Skeletal muscle tissue (tissue), 4 donors: ENCODE measurements around the gene MEN1. TPM values are rescaled to one million over a fixed set of nuclear protein-coding genes. Genes with fewer than 3 reads are reported as not detected.
"Not testable (repeated sequence)": the region's sequence is repeated elsewhere in the genome, so short reads cannot be mapped to it uniquely, and the experiment has no call there.

Experiments used
- H3K27ac ChIP-seq: one replicate; pipeline ENCODE4 v1.7.0; 2013; ENCODE audit warnings: mild to moderate bottlenecking, low read depth, low read length, inconsistent platforms
- H3K27me3 ChIP-seq, 3 donors: one replicate each; pipeline ENCODE4 v1.7.0; 2013; ENCODE audit warnings: low read length in 3 of 3; ENCODE audit not compliant: control insufficient read depth in 3 of 3, insufficient read depth in 3 of 3
- H3K36me3 ChIP-seq, 3 donors: one replicate each; pipeline ENCODE4 v1.7.0; 2013; ENCODE audit warnings: low read length in 3 of 3; ENCODE audit not compliant: control insufficient read depth in 3 of 3, insufficient read depth in 3 of 3
- H3K4me1 ChIP-seq, 3 donors: one replicate each; pipeline ENCODE4 v1.7.0; 2013; ENCODE audit warnings: low read length in 3 of 3, mild to moderate bottlenecking in 3 of 3; ENCODE audit not compliant: control insufficient read depth in 3 of 3, insufficient read depth in 3 of 3
- H3K4me3 ChIP-seq, 3 donors: one replicate each; pipeline ENCODE4 v1.7.0; 2013; ENCODE audit warnings: low read length in 3 of 3
- H3K9ac ChIP-seq, 3 donors: one replicate each; pipeline ENCODE4 v1.7.0; 2013; ENCODE audit warnings: low read length in 3 of 3, mild to moderate bottlenecking in 3 of 3, moderate library complexity in 2 of 3, low read depth in 1 of 3
- H3K9me3 ChIP-seq, 3 donors: one replicate each; pipeline ENCODE4 v1.7.0; 2013; ENCODE audit warnings: low read length in 3 of 3; ENCODE audit not compliant: control insufficient read depth in 3 of 3
- total RNA-seq: library from RNA; depleted of rRNA; stranded (reverse); fragments of >200 nt; gene quantifications from one replicate; pipeline ENCODE4 v1.2.3, GENCODE V29; 2014
- donor health status: Osteomylitis.

Gene MEN1
- total RNA-seq, 1 donor from 2014 or later, result 7.3 TPM

DNA sequence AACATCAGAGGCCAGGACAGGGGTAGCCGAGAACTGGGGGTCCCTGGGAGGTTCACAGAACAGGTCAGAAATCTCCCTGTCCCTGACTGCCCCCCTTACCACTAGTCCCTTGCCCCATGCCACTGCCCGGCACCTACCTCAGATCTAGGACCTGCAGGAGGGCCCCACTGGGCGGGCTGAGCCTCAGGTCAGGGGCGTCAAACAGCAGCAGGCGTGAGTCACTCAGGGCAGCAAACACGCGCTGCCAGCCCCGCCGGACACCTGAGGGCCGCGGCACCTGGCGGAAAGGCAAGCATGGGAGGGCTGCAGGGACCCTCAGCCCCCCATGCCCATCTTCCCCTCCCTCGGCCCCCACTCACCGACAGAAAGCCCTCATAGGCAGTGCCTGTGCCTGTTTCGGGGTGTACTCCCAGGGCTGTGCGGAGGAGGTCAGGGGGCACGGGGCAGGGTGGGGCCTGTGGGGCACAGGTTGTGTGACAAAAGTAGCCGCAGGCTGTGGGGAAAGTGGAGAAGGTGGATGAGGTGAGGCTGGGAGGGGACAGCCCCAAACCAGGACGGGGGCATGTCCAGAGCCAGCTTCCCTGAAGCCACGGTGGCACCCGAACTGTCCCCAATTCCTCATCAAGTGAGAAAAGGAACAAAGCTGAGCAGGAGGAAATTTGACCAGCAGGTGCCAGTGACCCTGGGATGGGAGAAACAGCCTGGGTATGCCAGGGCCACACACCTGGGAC lies 22.3 kb upstream of the MEN1 start:
- H3K27me3 ChIP-seq, result peaks cover 0 to 2% (median 0%) of the 10 kb centered on the region in 3 donors
- no peaks in the 10 kb centered on the region for H3K9me3 ChIP-seq
- H3K4me1 ChIP-seq, result no peaks in the 10 kb centered on the region
- H3K4me3 ChIP-seq, result no peak overlapping the region
- H3K27ac ChIP-seq, result no peak overlapping the region
- H3K36me3 ChIP-seq, result no peaks in the 10 kb centered on the region
- no peak overlapping the region for H3K9ac ChIP-seq

DNA sequence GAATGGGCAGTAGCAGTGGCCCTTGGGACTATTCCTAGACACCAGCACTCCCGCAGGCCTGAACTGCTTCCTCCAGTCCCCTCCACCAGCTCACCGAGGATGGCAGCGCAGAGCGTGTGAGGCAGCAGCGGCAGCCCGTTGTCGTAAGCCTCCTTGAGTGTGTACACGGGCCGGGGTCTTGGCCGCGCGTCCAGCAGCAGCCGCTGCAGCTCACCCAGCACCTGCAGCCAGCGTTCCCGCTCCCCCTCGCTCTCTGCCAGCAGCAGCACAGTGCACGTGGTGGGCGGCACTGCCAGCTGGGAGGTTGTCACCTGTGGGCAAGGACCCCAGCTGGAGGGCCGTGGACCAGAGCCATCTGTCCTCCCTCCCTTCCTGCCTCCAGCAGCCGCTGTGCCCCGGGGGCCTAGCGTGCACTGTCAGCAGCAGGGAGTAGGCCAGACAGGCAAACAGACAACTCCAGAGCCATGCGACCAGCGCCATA lies 21.1 kb upstream of the MEN1 start:
- Histone ChIP-seq H3K4me3 (no peak overlapping the region), H3K4me1 (peaks cover 0 to 3% (median 3%) of the 10 kb centered on the region in 3 donors), H3K27me3 (peaks cover 0 to 7% (median 0%) of the 10 kb centered on the region in 3 donors), H3K9ac (no peak overlapping the region), H3K27ac (no peak overlapping the region), H3K9me3 (no peaks in the 10 kb centered on the region), H3K36me3 (no peaks in the 10 kb centered on the region)

DNA sequence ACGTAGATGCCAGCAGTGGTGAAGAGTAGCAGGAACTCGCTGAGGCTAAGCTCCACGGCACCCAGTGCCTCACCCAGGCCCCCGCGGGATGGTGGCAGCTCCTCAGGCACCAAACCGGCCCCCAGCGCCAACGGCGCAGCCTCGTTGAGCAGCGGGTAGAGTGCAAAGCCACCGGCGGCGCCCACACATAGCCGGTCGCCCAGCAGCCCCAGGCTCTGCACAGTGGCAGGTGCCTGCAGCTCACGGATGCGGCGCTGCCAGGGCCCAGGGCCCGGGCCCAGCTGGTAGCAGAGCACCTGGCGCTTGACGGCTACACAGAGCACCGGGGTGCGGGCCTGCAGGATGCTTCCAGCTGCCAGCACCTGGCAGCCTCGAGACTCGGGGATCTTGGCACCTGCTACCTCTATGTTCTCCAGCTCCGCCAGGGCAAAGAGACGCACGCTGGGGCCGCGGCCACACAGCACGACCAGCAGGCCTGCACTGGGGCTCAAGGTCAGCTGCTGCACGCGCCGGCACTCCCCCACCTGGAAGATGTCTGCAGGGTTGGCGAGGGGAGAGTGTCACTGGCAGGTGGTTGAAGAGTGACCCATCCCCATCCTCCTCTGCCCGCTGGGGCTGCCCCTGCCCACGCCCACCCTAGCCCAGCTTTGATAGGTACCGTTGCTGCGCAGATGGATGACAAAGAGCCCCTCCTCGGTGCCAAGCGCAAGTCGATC lies 19.3 kb upstream of the MEN1 start:
- no peaks in the 10 kb centered on the region for H3K36me3 ChIP-seq
- H3K9me3 ChIP-seq, result no peaks in the 10 kb centered on the region
- H3K27me3 ChIP-seq, result peaks cover 0 to 7% (median 0%) of the 10 kb centered on the region in 3 donors
- H3K4me3 ChIP-seq, result no peak overlapping the region
- H3K9ac ChIP-seq, result no peak overlapping the region
- H3K4me1 ChIP-seq, result peaks cover 0 to 3% (median 3%) of the 10 kb centered on the region in 3 donors
- no peak overlapping the region for H3K27ac ChIP-seq

DNA sequence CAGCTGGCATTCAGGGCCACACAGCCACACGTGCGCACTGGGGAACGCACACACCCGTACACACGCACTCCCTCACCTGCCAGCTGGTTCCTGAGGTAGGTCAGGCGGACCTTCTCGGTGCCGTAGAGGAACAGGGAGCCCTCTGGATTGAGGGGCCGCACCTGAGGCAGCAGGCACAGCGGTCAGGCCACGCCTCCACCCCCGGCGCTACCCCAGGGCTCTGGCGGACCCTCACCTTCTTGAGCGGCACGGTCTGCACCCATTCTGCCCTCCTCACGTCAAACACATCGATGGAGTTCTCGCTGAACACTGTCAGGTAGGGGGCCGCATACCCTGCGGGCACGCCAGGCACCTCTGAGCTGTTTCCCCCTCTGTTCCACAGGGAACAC lies 17.1 kb upstream of the MEN1 start:
- no peak overlapping the region for H3K4me3 ChIP-seq
- H3K27ac ChIP-seq, result no peak overlapping the region
- H3K4me1 ChIP-seq, result peaks cover 0 to 3% (median 3%) of the 10 kb centered on the region in 3 donors
- H3K9me3 ChIP-seq, result no peaks in the 10 kb centered on the region
- H3K9ac ChIP-seq, result no peak overlapping the region
- H3K27me3 ChIP-seq, result peaks cover 0 to 7% (median 0%) of the 10 kb centered on the region in 3 donors
- no peaks in the 10 kb centered on the region for H3K36me3 ChIP-seq

DNA sequence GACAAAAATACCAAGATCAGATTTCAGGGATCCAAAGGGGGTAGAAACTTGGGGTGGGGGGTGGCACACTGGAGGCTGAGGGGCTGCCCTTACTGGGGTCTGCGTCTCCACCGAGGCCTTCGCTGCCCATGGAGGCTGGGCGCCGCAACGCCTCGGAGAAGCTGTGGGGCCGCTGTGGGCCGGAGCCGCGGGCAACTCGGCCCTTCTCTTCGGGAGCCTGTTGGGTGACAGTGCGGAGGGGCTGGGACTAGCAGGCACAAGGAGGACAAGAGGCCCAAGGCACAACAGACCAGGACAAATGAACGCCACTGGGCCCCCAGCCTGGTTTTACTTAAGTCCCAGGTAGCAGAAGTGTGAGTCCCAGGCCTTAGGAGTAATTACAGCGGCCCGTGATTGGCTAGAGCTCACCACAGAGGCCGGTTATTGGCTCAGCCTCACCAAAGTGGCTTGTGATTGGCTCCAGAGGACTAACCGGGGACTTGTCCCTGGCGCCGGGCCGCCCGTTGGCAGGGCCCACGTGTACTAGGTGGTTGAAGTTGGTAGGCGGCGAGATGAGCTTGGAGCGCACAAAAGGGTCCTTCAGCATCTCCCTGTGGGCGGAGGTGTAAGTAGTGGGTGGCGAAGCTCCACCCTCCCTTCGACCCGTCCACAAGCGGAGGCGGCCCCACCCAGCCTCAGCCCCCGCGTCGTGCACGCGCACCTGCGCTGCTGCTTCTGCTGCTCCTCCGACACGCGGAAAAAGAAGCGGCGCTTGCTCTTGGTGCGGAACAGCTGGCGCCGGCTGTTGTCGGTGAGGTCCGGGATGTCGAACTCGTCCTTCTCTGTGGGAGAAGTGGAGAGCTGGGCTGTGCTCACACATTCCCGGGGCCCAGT lies 16.5 kb upstream of the MEN1 start:
- no peaks in the 10 kb centered on the region for H3K36me3 ChIP-seq
- no peak overlapping the region for H3K9ac ChIP-seq
- H3K27me3 ChIP-seq, result peaks cover 0 to 7% (median 0%) of the 10 kb centered on the region in 3 donors
- H3K27ac ChIP-seq, result no peak overlapping the region
- no peaks in the 10 kb centered on the region for H3K9me3 ChIP-seq
- H3K4me1 ChIP-seq, result peaks cover 0 to 3% (median 3%) of the 10 kb centered on the region in 3 donors
- H3K4me3 ChIP-seq, result no peak overlapping the region

DNA sequence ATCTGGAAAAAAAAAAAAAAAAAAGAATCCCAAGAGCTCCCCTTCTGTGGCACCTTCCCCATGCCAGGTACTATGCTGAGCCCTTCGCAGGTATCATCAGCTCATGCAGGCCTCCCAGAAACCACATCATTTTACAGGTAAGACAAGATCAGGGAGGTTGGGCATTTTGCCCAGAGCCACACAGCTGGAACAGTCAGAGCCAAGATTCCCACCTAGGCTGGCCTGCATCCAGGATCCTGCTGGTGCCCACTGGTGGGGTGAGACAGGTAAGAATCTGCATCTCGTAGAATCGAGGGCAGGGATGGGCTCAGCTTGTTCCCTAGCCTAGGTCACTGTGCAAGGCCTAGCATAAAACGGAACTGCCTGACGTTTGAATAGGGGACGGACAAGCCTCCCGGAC lies 15.7 kb upstream of the MEN1 start:
- Histone ChIP-seq H3K4me1 (peaks cover 0 to 3% (median 3%) of the 10 kb centered on the region in 3 donors), H3K4me3 (no peak overlapping the region), H3K36me3 (no peaks in the 10 kb centered on the region), H3K9ac (no peak overlapping the region), H3K27me3 (peaks cover 0 to 7% (median 0%) of the 10 kb centered on the region in 3 donors), H3K9me3 (no peaks in the 10 kb centered on the region), H3K27ac (no peak overlapping the region)

DNA sequence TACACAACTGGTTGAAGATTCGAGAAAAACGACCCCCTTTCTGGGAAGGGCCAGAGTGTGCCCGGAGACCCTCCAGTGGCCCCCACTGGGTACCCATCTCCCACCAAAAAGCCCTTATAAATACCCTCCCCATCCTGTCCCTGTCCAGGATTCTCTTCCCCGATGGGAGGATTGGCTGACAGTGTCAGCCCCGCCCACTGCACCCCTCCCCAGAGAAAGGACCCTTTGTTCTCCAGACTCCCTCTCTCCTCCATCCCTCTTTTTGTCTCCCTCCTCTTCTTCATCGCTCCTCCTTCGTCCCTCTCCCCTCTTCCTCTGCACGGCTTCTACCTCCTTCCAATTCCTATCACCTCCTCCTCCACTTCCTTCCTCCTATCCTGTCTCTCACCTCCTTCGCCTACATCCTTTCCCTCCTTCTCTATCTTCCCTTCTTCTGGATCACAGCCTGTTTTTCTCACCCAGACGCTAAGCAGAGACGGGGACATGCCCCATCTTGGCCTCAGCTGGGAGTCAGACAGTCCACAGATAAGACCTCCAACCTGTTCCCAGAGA lies 13.3 kb upstream of the MEN1 start:
- no peaks in the 10 kb centered on the region for H3K9me3 ChIP-seq

DNA sequence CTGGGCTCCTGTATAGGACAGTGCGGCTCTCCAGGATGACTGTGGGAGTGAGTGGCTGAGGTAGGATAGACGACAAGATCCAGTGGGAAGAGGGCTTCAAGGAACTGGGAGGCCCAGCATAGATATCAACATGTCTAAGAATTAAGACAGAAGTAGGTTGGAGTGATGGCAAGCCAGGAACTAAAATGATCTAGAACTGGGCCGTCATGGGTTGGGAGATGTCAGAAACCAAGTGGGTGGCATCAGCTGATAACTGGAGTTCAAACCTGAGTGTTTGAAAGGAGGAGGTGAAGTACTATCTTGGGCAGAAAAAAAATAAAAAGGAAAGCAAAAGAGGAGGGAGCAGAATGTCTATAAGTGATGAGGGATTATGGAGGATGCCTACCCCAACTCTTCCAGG lies 7.1 kb upstream of the MEN1 start:
- Histone ChIP-seq H3K27ac (no peak overlapping the region), H3K9ac (no peak overlapping the region), H3K4me3 (no peak overlapping the region), H3K36me3 (no peaks in the 10 kb centered on the region), H3K27me3 (no peaks in the 10 kb centered on the region), H3K4me1 (no peaks in the 10 kb centered on the region), H3K9me3 (no peaks in the 10 kb centered on the region)

More for the DNA sequence above, 13.3 kb upstream of the MEN1 start:
- H3K36me3 ChIP-seq, result no peaks in the 10 kb centered on the region
- H3K4me3 ChIP-seq, result no peak overlapping the region
- peaks cover 0 to 3% (median 3%) of the 10 kb centered on the region in 3 donors for H3K4me1 ChIP-seq
- peaks cover 0 to 7% (median 0%) of the 10 kb centered on the region in 3 donors for H3K27me3 ChIP-seq
- H3K9ac ChIP-seq, result no peak overlapping the region
- H3K27ac ChIP-seq, result no peak overlapping the region

DNA sequence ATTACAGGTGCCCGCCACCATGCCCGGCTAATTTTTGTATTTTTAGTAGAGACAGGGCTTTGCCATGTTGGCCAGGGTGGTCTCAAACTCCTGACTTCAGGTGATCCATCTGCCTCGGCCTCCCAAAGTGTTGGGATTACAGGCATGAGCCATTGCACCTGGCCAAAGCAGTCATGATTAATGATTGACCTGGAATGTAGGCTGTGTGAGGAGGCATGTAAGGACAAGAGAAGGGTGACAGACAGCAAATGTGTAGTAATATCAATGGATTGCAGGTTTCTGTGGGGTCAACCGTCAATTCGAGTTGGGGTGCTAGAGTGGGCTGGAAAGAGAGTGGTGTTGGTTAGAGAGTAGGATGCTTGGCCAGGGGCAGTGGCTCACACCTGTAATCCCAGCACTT lies 5.1 kb upstream of the MEN1 start:
- not testable (repeated sequence) for H3K36me3 ChIP-seq, H3K4me3 ChIP-seq, H3K27me3 ChIP-seq, H3K9ac ChIP-seq, H3K27ac ChIP-seq, H3K9me3 ChIP-seq, H3K4me1 ChIP-seq
